ENCODE results near the gene CACNA1I. TPM values are rescaled to one million over a fixed set of nuclear protein-coding genes. Genes with fewer than 3 reads are reported as not detected.

Gene CACNA1I
- total RNA-seq, 2 experiments from 2014 or later: 0.07 to 0.09 TPM

DNA sequence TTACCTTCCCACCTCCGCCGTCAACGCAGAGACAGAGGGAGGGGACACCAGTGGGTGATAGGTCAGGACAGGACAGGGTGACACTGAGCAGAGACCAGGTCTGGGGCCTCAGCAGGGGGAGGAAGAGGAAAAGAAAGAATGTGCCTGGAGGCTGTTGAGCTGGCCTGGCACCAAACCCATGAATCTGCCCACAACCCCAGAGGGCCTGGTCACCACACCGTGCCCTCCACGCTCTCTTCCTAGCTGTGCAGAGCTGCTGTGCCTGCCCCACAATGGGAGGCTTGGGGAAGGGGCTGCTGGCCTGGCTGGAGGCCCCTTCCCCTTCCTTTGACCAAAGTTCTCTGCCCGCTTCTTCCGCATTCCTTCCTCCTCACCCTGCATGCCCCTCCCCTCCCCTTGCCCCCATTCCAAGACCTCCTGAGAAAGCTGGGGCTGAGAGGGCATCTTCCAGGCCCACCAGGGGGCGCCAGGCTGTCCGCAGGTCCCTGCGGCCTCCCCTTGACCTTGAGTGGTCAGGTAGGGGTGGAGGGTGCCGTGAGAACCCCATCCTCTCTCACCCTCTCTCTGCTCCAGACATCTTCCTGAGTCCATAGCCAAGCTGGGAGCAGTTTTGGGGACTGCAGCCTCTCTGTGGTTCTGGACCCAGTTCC is 11.0 kb upstream of the CACNA1I start:
- Mint-ChIP-seq H3K36me3 (ENCODE audit: low read depth) (no peaks in the 10 kb centered on the region), H3K4me3 (no peak overlapping the region), H3K9me3 (no peaks in the 10 kb centered on the region), H3K27ac (no peak overlapping the region), H3K27me3 (peaks cover 26% of the 10 kb centered on the region), H3K4me1 (ENCODE audit: low read depth) (peaks cover 2% of the 10 kb centered on the region)
- POLR2A ChIA-PET: no interaction called here
- intact Hi-C loops (cut with micrococcal nuclease): no loop called here
- peak; percentile 26 for ATAC-seq
- DNase-seq: peak; percentile 30
- TF ChIP-seq, protein P1, sequence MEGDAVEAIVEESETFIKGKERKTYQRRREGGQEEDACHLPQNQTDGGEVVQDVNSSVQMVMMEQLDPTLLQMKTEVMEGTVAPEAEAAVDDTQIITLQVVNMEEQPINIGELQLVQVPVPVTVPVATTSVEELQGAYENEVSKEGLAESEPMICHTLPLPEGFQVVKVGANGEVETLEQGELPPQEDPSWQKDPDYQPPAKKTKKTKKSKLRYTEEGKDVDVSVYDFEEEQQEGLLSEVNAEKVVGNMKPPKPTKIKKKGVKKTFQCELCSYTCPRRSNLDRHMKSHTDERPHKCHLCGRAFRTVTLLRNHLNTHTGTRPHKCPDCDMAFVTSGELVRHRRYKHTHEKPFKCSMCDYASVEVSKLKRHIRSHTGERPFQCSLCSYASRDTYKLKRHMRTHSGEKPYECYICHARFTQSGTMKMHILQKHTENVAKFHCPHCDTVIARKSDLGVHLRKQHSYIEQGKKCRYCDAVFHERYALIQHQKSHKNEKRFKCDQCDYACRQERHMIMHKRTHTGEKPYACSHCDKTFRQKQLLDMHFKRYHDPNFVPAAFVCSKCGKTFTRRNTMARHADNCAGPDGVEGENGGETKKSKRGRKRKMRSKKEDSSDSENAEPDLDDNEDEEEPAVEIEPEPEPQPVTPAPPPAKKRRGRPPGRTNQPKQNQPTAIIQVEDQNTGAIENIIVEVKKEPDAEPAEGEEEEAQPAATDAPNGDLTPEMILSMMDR (IDR thresholded peaks at IDR 0.05): peak; percentile 57
- CTCF ChIA-PET: interaction anchor here (1.0 to 3.9 kb wide), 6 partner anchors 9 to 54 kb away, joined by 3 to 18 read pairs (median 4); partner anchors contain the start of gene CACNA1I

GRCh38 chr22:39560127-39560526 is 10.4 kb upstream of the CACNA1I start:
- POLR2A ChIA-PET: no interaction called here
- DNase-seq: no peak

GRCh38 chr22:39562839-39563489 is 7.6 kb upstream of the CACNA1I start:
- Mint-ChIP-seq H3K9me3 (peaks cover 8% of the 10 kb centered on the region), H3K4me1 (ENCODE audit: low read depth) (peaks cover 13% of the 10 kb centered on the region), H3K27me3 (peaks cover 11% of the 10 kb centered on the region), H3K4me3 (no peak overlapping the region), H3K36me3 (ENCODE audit: low read depth) (no peaks in the 10 kb centered on the region), H3K27ac (no peak overlapping the region)
- intact Hi-C loops (cut with micrococcal nuclease): no loop called here
- ChIA-PET CTCF (interaction anchor here (0.9 to 1.2 kb wide), 3 partner anchors 28 to 461 kb away, joined by 3 to 4 read pairs (median 4); no protein-coding TSS in a partner anchor), POLR2A (interaction anchor here (0.8 kb wide), 1 partner anchor 9 kb away, joined by 3 read pairs; no protein-coding TSS in a partner anchor)
- no peak for ATAC-seq
- TF ChIP-seq, protein P1 (IDR thresholded peaks at IDR 0.05): no peak
- DNase-seq: no peak

More at GRCh38 chr22:39560127-39560526, 10.4 kb upstream of the CACNA1I start:
- no peak overlapping the region for H3K4me3 Mint-ChIP-seq
- CTCF ChIA-PET: interaction anchor here (1.0 to 1.4 kb wide), 4 partner anchors 10 to 53 kb away, joined by 3 to 5 read pairs (median 4); partner anchors contain the start of gene CACNA1I
- H3K4me1 Mint-ChIP-seq (ENCODE audit: low read depth): peaks cover 2% of the 10 kb centered on the region
- ATAC-seq: no peak
- H3K9me3 Mint-ChIP-seq: no peaks in the 10 kb centered on the region
- peaks cover 26% of the 10 kb centered on the region for H3K27me3 Mint-ChIP-seq
- TF ChIP-seq, protein P1 (IDR thresholded peaks at IDR 0.05): peak; percentile 31
- H3K36me3 Mint-ChIP-seq (ENCODE audit: low read depth): no peaks in the 10 kb centered on the region
- intact Hi-C loops (cut with micrococcal nuclease): no loop called here
- no peak overlapping the region for H3K27ac Mint-ChIP-seq

- Mint-ChIP-seq H3K36me3 (ENCODE audit: low read depth) (no peaks in the 10 kb centered on the region), H3K4me1 (ENCODE audit: low read depth) (peaks cover 13% of the 10 kb centered on the region), H3K27me3 (peaks cover 6% of the 10 kb centered on the region), H3K27ac (no peak overlapping the region), H3K9me3 (peaks cover 8% of the 10 kb centered on the region), H3K4me3 (no peak overlapping the region)
- POLR2A ChIA-PET: no interaction called here
- ATAC-seq (no peak), DNase-seq (no peak)
- TF ChIP-seq, protein P1 (IDR thresholded peaks at IDR 0.05): no peak
- intact Hi-C loops (cut with micrococcal nuclease): no loop called here
- CTCF ChIA-PET: no interaction called here
Measured at GRCh38 chr22:39563571-39564428, 6.8 kb upstream of the CACNA1I start.

Data from activated CD8-positive, alpha-beta T cell treated with anti-CD3 and anti-CD28 coated beads for 36 hours (primary cell).